Loucy (cell line): Measurements from ENCODE around the gene CHRM2.

ENCODE experiments used
- H2AFZ ChIP-seq: fragments of 200-600 bp; sonication (generic); 2 replicates; pipeline ENCODE4 v1.6.0; 2016; ENCODE audit warnings: antibody characterized with exemption, mild to moderate bottlenecking, low read length, moderate library complexity
- H3F3A ChIP-seq: fragments of 200-600 bp; 2 replicates; pipeline ENCODE4 v1.6.0; 2016; ENCODE audit warnings: antibody characterized with exemption, low read depth, mild to moderate bottlenecking
- H3K27me3 ChIP-seq: fragments of 200-600 bp; sonication (generic); 2 replicates; pipeline ENCODE4 v1.6.1; 2014; ENCODE audit warnings: low read length, mild to moderate bottlenecking; ENCODE audit not compliant: insufficient read depth, poor library complexity, severe bottlenecking
- H3K36me3 ChIP-seq: fragments of 200-600 bp; sonication (generic); 2 replicates; pipeline ENCODE4 v1.6.1; 2016; ENCODE audit warnings: low read length; ENCODE audit not compliant: insufficient read depth
- H3K4me1 ChIP-seq: fragments of 200-600 bp; sonication (generic); 2 replicates; pipeline ENCODE4 v1.5.1; 2014; ENCODE audit warnings: low read length, mild to moderate bottlenecking; ENCODE audit not compliant: insufficient read depth, poor library complexity, severe bottlenecking
- H3K4me2 ChIP-seq: fragments of 200-600 bp; sonication (generic); 2 replicates; pipeline ENCODE4 v1.6.0; 2014; ENCODE audit warnings: antibody characterized with exemption, low read length, low read depth, mild to moderate bottlenecking; ENCODE audit not compliant: poor library complexity, severe bottlenecking
- H3K4me3 ChIP-seq: fragments of 200-600 bp; sonication (generic); 2 replicates; pipeline ENCODE4 v1.5.1; 2014; ENCODE audit warnings: low read length, mild to moderate bottlenecking, mixed read lengths; ENCODE audit not compliant: poor library complexity, severe bottlenecking
- H3K79me2 ChIP-seq: fragments of 200-600 bp; sonication (generic); 2 replicates; pipeline ENCODE4 v1.6.1; 2014; ENCODE audit warnings: low read length; ENCODE audit not compliant: insufficient read depth
- H3K9ac ChIP-seq: fragments of 200-600 bp; sonication (generic); 2 replicates; pipeline ENCODE4 v1.6.0; 2014; ENCODE audit warnings: mild to moderate bottlenecking, low read depth, low read length, moderate library complexity; ENCODE audit not compliant: poor library complexity, severe bottlenecking
- H3K9me2 ChIP-seq: fragments of 200-600 bp; sonication (generic); replicated peaks from 2 replicates; pipeline ENCODE4 v1.6.1; 2016; ENCODE audit warnings: low read depth, low read length, mixed read lengths
- H3K9me3 ChIP-seq: fragments of 200-600 bp; sonication (generic); 2 replicates; pipeline ENCODE4 v1.6.1; 2014; ENCODE audit warnings: mild to moderate bottlenecking, antibody characterized with exemption, low read length, low read depth; ENCODE audit not compliant: insufficient read depth
- H4K20me1 ChIP-seq: fragments of 200-600 bp; sonication (generic); 2 replicates; pipeline ENCODE4 v1.6.0; 2014; ENCODE audit warnings: antibody characterized with exemption, low read length, mild to moderate bottlenecking; ENCODE audit not compliant: insufficient read depth, poor library complexity, severe bottlenecking
- EZH2phosphoT487 ChIP-seq: fragments of 200-600 bp; IDR thresholded peaks from 2 replicates; pipeline ENCODE4 v1.6.1; 2018; ENCODE audit warnings: antibody characterized with exemption, mild to moderate bottlenecking, moderate library complexity, borderline replicate concordance
- TF ChIP-seq, protein P1 (sequence below): fragments of 200-600 bp; sonication (generic); conservative IDR thresholded peaks from 2 replicates; pipeline ENCODE4 v1.5.1; 2014; ENCODE audit warnings: mild to moderate bottlenecking, antibody characterized with exemption, low read length

The CHRM2 gene

GRCh38 chr7:137015015-137015414 is 146.6 kb downstream of the CHRM2 start:
- H3K9me2 ChIP-seq: no peaks in the 10 kb centered on the region
- H2AFZ ChIP-seq: no peak overlapping the region
- no peaks in the 10 kb centered on the region for H3K79me2 ChIP-seq

GRCh38 chr7:137017221-137017620 is 148.8 kb downstream of the CHRM2 start:
- H3K4me3 ChIP-seq: no peak overlapping the region
- H3K27me3 ChIP-seq: no peaks in the 10 kb centered on the region
- H4K20me1 ChIP-seq: no peaks in the 10 kb centered on the region
- no peaks in the 10 kb centered on the region for H3K36me3 ChIP-seq
- H3K79me2 ChIP-seq: no peaks in the 10 kb centered on the region
- no peaks in the 10 kb centered on the region for H3F3A ChIP-seq
- no peaks in the 10 kb centered on the region for H3K9me3 ChIP-seq
- no peak overlapping the region for H3K9ac ChIP-seq
- TF ChIP-seq, protein P1, sequence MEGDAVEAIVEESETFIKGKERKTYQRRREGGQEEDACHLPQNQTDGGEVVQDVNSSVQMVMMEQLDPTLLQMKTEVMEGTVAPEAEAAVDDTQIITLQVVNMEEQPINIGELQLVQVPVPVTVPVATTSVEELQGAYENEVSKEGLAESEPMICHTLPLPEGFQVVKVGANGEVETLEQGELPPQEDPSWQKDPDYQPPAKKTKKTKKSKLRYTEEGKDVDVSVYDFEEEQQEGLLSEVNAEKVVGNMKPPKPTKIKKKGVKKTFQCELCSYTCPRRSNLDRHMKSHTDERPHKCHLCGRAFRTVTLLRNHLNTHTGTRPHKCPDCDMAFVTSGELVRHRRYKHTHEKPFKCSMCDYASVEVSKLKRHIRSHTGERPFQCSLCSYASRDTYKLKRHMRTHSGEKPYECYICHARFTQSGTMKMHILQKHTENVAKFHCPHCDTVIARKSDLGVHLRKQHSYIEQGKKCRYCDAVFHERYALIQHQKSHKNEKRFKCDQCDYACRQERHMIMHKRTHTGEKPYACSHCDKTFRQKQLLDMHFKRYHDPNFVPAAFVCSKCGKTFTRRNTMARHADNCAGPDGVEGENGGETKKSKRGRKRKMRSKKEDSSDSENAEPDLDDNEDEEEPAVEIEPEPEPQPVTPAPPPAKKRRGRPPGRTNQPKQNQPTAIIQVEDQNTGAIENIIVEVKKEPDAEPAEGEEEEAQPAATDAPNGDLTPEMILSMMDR: no peak
- no peak for TF ChIP-seq EZH2phosphoT487
- no peaks in the 10 kb centered on the region for H3K4me1 ChIP-seq
- no peak overlapping the region for H2AFZ ChIP-seq
- no peaks in the 10 kb centered on the region for H3K9me2 ChIP-seq
- no peak overlapping the region for H3K4me2 ChIP-seq

More at GRCh38 chr7:137015015-137015414, 146.6 kb downstream of the CHRM2 start:
- TF ChIP-seq, protein P1: no peak
- Histone ChIP-seq H3K4me2 (no peak overlapping the region), H4K20me1 (no peaks in the 10 kb centered on the region), H3K4me1 (no peaks in the 10 kb centered on the region), H3K9me3 (no peaks in the 10 kb centered on the region), H3K4me3 (no peak overlapping the region), H3K27me3 (no peaks in the 10 kb centered on the region), H3K9ac (no peak overlapping the region), H3F3A (no peaks in the 10 kb centered on the region), H3K36me3 (no peaks in the 10 kb centered on the region)

GRCh38 chr7:137018468-137018867 is 150.0 kb downstream of the CHRM2 start:
- Histone ChIP-seq H3F3A (no peaks in the 10 kb centered on the region), H3K36me3 (no peaks in the 10 kb centered on the region), H2AFZ (no peak overlapping the region), H3K9me3 (no peaks in the 10 kb centered on the region), H3K27me3 (no peaks in the 10 kb centered on the region), H3K4me2 (no peak overlapping the region), H3K4me1 (no peaks in the 10 kb centered on the region), H3K9ac (no peak overlapping the region), H3K4me3 (no peak overlapping the region), H3K9me2 (no peaks in the 10 kb centered on the region), H4K20me1 (no peaks in the 10 kb centered on the region), H3K79me2 (no peaks in the 10 kb centered on the region)
- TF ChIP-seq, protein P1: no peak
